SK-N-SH (cell line): ENCODE measurements around the gene CUBN. TPM values are rescaled to one million over a fixed set of nuclear protein-coding genes. Genes with fewer than 3 reads are reported as not detected.
A peak's percentile ranks its signal among the peaks of the same experiment; 100 is the strongest.

Source experiments
- CTCF ChIA-PET: fragments of 300-600, 350-600 bp; formaldehyde crosslinking; extraction: SDS; loops from one replicate; lab custom pipeline; 2021; lab: Yijun Ruan, JAX
- POLR2A ChIA-PET: fragments of 350-600 bp; sonication (Branson Sonifier 250); formaldehyde crosslinking; extraction: SDS; loops from one replicate; lab custom pipeline; 2020; ENCODE audit warnings: antibody characterized with exemption, inconsistent platforms; lab: Yijun Ruan, JAX
- DNase-seq: peaks from one replicate; pipeline ENCODE4 v3.0.0; 2012
- H2AFZ ChIP-seq: fragments of 200-600 bp; sonication (generic); 2 replicates; pipeline ENCODE4 v1.8.1; 2016; ENCODE audit warnings: antibody characterized with exemption, mild to moderate bottlenecking, low read depth
- H3F3A ChIP-seq: fragments of 200-600 bp; sonication (generic); replicated peaks from 2 replicates; pipeline ENCODE3; 2016; ENCODE audit warnings: antibody characterized with exemption, mild to moderate bottlenecking; ENCODE audit not compliant: insufficient read depth
- H3K27ac ChIP-seq, 2 experiments: fragments of 200-500 bp in 1 of 2; fragments of 200-600 bp in 1 of 2; sonication (Bioruptor generic) in 1 of 2; sonication (generic), shearing (Covaris generic) in 1 of 2; 2 replicates each; pipeline versions ENCODE4 v1.5.1 to v1.6.1; 2014 to 2016; ENCODE audit warnings: low read depth in 2 of 2, inconsistent platforms in 1 of 2, low read length in 1 of 2, mild to moderate bottlenecking in 1 of 2, mixed read lengths in 1 of 2
- H3K27me3 ChIP-seq: fragments of 200-600 bp; sonication (generic), shearing (Covaris generic); 2 replicates; pipeline ENCODE4 v1.6.1; 2016; ENCODE audit warnings: mixed run types; ENCODE audit not compliant: insufficient read depth
- H3K36me3 ChIP-seq, 2 experiments: fragments of 200-500 bp in 1 of 2; fragments of 200-600 bp in 1 of 2; sonication (Bioruptor generic) in 1 of 2; sonication (generic) in 1 of 2; replicated peaks in 1 of 2; 2 replicates each; pipeline versions ENCODE3 to v1.5.1; 2014 to 2016; ENCODE audit warnings: low read length in 1 of 2, mild to moderate bottlenecking in 1 of 2; ENCODE audit not compliant: insufficient read depth in 2 of 2, control insufficient read depth in 1 of 2
- H3K4me1 ChIP-seq, 2 experiments: fragments of 200-500 bp in 1 of 2; fragments of 200-600 bp in 1 of 2; sonication (Bioruptor generic) in 1 of 2; sonication (generic), shearing (Covaris generic) in 1 of 2; 2 replicates each; pipeline versions ENCODE4 v1.5.1 to v1.6.1; 2014 to 2016; ENCODE audit warnings: low read depth in 1 of 2, low read length in 1 of 2, mixed run types in 1 of 2; ENCODE audit not compliant: insufficient read depth in 2 of 2, control insufficient read depth in 1 of 2
- H3K4me2 ChIP-seq: fragments of 200-600 bp; sonication (generic), shearing (Covaris generic); 2 replicates; pipeline ENCODE4 v1.6.1; 2017; ENCODE audit warnings: mixed run types
- H3K4me3 ChIP-seq, 2 experiments: fragments of 200-500 bp in 1 of 2; fragments of 200-600 bp in 1 of 2; sonication (Bioruptor generic) in 1 of 2; sonication (generic), shearing (Covaris generic) in 1 of 2; 2 replicates each; pipeline versions ENCODE4 v1.5.1 to v1.8.1; 2014 to 2016; ENCODE audit warnings: low read depth in 2 of 2, inconsistent platforms in 1 of 2, low read length in 1 of 2, mild to moderate bottlenecking in 1 of 2, mixed read lengths in 1 of 2, moderate library complexity in 1 of 2
- H3K79me2 ChIP-seq: fragments of 200-600 bp; sonication (generic); 2 replicates; pipeline ENCODE4 v1.8.1; 2017; ENCODE audit warnings: mild to moderate bottlenecking; ENCODE audit not compliant: insufficient read depth
- H3K9ac ChIP-seq: fragments of 200-600 bp; sonication (generic); 2 replicates; pipeline ENCODE4 v1.6.1; 2017; ENCODE audit warnings: mixed run types
- H3K9me2 ChIP-seq: fragments of 200-600 bp; sonication (generic); 2 replicates; pipeline ENCODE4 v1.6.1; 2017; ENCODE audit warnings: mixed run types
- H3K9me3 ChIP-seq: fragments of 200-600 bp; sonication (generic); 2 replicates; pipeline ENCODE4 v1.6.1; 2017; ENCODE audit warnings: mixed run types, mild to moderate bottlenecking, moderate library complexity
- H4K20me1 ChIP-seq: fragments of 200-600 bp; sonication (generic); 2 replicates; pipeline ENCODE4 v1.6.1; 2017; ENCODE audit warnings: mild to moderate bottlenecking, mixed run types; ENCODE audit not compliant: insufficient read depth
- CHD2 ChIP-seq: fragments of 150-350 bp; IDR thresholded peaks from 2 replicates; pipeline ENCODE4 v1.6.1; 2018; ENCODE audit warnings: low read length; ENCODE audit not compliant: partially characterized antibody
- EP300 ChIP-seq, 2 experiments: IDR thresholded peaks; 2 replicates each; pipeline versions ENCODE4 v1.4.0 to v1.6.1; 2012; ENCODE audit warnings: borderline replicate concordance in 1 of 2, low read depth in 1 of 2, low read length in 1 of 2
- EZH2phosphoT487 ChIP-seq: fragments of 200-600 bp; sonication (generic); IDR thresholded peaks from 2 replicates; pipeline ENCODE4 v1.6.1; 2017; ENCODE audit warnings: low read depth, mixed run types, mild to moderate bottlenecking, antibody characterized with exemption, moderate library complexity, borderline replicate concordance
- FOSL2 ChIP-seq: IDR thresholded peaks from 2 replicates; pipeline ENCODE4 v1.4.0; 2012; ENCODE audit warnings: low read depth, mild to moderate bottlenecking, moderate library complexity, borderline replicate concordance
- FOXM1 ChIP-seq: IDR thresholded peaks from 2 replicates; pipeline ENCODE4 v1.4.0; 2012; ENCODE audit warnings: low read depth, mild to moderate bottlenecking
- GABPA ChIP-seq: IDR thresholded peaks from 2 replicates; pipeline ENCODE4 v1.4.0; 2012; ENCODE audit warnings: low read depth, mild to moderate bottlenecking
- GATA2 ChIP-seq: sonication (generic); formaldehyde crosslinking; IDR thresholded peaks from 2 replicates; pipeline ENCODE4 v1.5.0; 2020; ENCODE audit warnings: mild to moderate bottlenecking, missing genetic modification reagents
- JUND ChIP-seq: IDR thresholded peaks from 2 replicates; pipeline ENCODE4 v1.4.0; 2012
- MEF2A ChIP-seq: IDR thresholded peaks from 2 replicates; pipeline ENCODE4 v1.4.0; 2012; ENCODE audit warnings: low read depth, borderline replicate concordance
- NFIC ChIP-seq: IDR thresholded peaks from 2 replicates; pipeline ENCODE4 v1.4.0; 2012; ENCODE audit warnings: borderline replicate concordance
- NRF1 ChIP-seq: IDR thresholded peaks from 2 replicates; pipeline ENCODE4 v1.6.1; 2012; ENCODE audit warnings: low read depth, mild to moderate bottlenecking, low read length
- POLR2AphosphoS5 ChIP-seq: IDR thresholded peaks from 2 replicates; pipeline ENCODE4 v1.6.1; 2012; ENCODE audit warnings: low read depth, low read length
- RAD21 ChIP-seq: IDR thresholded peaks from 2 replicates; pipeline ENCODE4 v1.6.1; 2012; ENCODE audit warnings: mild to moderate bottlenecking, low read length
- RCOR1 ChIP-seq: fragments of 150-350 bp; IDR thresholded peaks from 2 replicates; pipeline ENCODE4 v1.6.1; 2017; ENCODE audit warnings: antibody characterized with exemption, low read length
- RXRA ChIP-seq: IDR thresholded peaks from 2 replicates; pipeline ENCODE4 v1.4.0; 2012; ENCODE audit warnings: low read depth, mild to moderate bottlenecking, borderline replicate concordance
- TCF12 ChIP-seq: IDR thresholded peaks from 2 replicates; pipeline ENCODE4 v1.4.0; 2012
- TEAD4 ChIP-seq: IDR thresholded peaks from 2 replicates; pipeline ENCODE4 v1.4.0; 2012; ENCODE audit warnings: mild to moderate bottlenecking, borderline replicate concordance; ENCODE audit not compliant: insufficient read depth
- YY1 ChIP-seq: IDR thresholded peaks from 2 replicates; pipeline ENCODE4 v1.4.0; 2012; ENCODE audit warnings: low read depth, mild to moderate bottlenecking
- WGBS: methylation state at CpG from one replicate; pipeline ENCODE4 v1.1.6; 2017; ENCODE audit warnings: low lambda C conversion rate; 5-methylcytosine and 5-hydroxymethylcytosine counted together
- polyA plus RNA-seq, 3 experiments: library from polyadenylated mRNA; depleted of rRNA; stranded (reverse); fragments of >200 nt; gene quantifications; 2 replicates each; pipeline ENCODE4 v1.2.3, GENCODE V29; 2012
- TF ChIP-seq, protein P1 (sequence below): IDR thresholded peaks from 2 replicates; pipeline ENCODE4 v1.4.0; 2012; ENCODE audit warnings: low read depth, borderline replicate concordance
- TF ChIP-seq, protein P2 (sequence below): IDR thresholded peaks from 2 replicates; pipeline ENCODE4 v1.4.0; 2012; ENCODE audit warnings: low read depth, borderline replicate concordance
- TF ChIP-seq, protein P3 (sequence below): IDR thresholded peaks from 2 replicates; pipeline ENCODE4; 2012
- TF ChIP-seq, protein P4 (sequence below): IDR thresholded peaks from 2 replicates; pipeline ENCODE4 v1.4.0; 2012; ENCODE audit warnings: low read depth
- TF ChIP-seq, protein P5 (sequence below): IDR thresholded peaks from 2 replicates; pipeline ENCODE4 v1.6.1; 2012; ENCODE audit warnings: mild to moderate bottlenecking, low read depth, low read length, moderate library complexity
- TF ChIP-seq, protein P6 (sequence below): fragments of 150-350 bp; IDR thresholded peaks from 2 replicates; pipeline ENCODE4 v1.6.1; 2017; ENCODE audit warnings: antibody characterized with exemption, low read length, low read depth, borderline replicate concordance

Gene CUBN
- polyA plus RNA-seq, 1 of the 3 experiments (the other 2 are of a cell fraction), result 2.4 TPM

DNA sequence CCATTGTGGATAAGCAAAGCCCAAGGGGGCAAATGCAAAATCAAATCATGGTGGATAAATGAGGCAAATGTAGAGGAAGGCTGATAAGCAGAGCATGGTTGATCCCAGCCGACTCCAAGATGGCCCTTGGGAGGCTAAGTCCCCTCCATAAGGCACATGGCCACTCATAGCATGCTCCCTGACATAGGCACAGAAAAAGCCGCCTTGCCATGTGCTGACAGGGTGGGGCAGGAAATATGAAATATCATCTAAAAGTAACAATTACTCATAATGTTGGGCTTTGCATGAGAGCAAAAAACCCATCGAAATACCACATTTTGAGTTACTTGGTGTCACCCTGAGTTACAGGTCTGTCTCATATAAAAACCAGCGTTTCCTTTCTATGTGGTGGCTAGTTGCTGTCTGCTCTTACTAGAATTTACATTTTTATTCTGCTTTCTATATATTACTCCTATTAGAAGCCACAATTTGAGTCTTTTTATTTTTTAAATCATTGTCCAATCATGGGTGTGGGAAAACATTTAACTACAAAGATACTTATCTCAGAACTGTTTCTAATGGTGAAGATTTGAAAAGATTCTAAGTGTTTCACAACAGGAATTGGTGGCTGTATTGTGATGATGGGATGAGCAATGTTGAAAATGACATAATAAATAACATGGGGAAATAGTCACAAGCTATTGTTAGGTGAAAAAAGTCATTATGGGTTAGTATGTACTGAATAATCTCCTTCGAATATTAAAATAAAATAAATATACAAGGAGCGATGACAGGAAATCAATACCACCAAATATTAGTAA is 102.7 kb downstream of the CUBN start:
- peaks cover 27 to 72% of the 10 kb centered on the region in 2 experiments for H3K4me1 ChIP-seq
- peak overlapping the region; percentile 85 for H3K9ac ChIP-seq
- 58% methylated on average over 6 of the region's 6 CpGs for WGBS
- no peaks in the 10 kb centered on the region for H3K79me2 ChIP-seq
- H3K27ac ChIP-seq, result peak overlapping the region; percentile 11 to 100
- peak overlapping the region; percentile 13; the same call in 1 of the 2 replicates for H3K4me2 ChIP-seq
- H2AFZ ChIP-seq, result no peak overlapping the region
- no peaks in the 10 kb centered on the region for H3K36me3 ChIP-seq
- no peaks in the 10 kb centered on the region for H3K27me3 ChIP-seq
- POLR2A ChIA-PET, result no interaction called here
- CTCF ChIA-PET, result no interaction called here
- no peaks in the 10 kb centered on the region for H4K20me1 ChIP-seq
- no peaks in the 10 kb centered on the region for H3K9me2 ChIP-seq
- H3K9me3 ChIP-seq, result no peaks in the 10 kb centered on the region
- DNase-seq, result no peak
- peaks cover 60% of the 10 kb centered on the region for H3F3A ChIP-seq
- H3K4me3 ChIP-seq, result no peak overlapping the region
- TF ChIP-seq EP300 (IDR thresholded peaks at IDR 0.05; ENCODE audit: borderline replicate concordance in 1 of 2, low read depth in 1 of 2, low read length in 1 of 2) (peak in 1 of 2 experiments; percentile 87; a peak in 2 of 4 replicates), FOSL2 (peak; percentile 39; the same call in 1 of the 2 replicates), GABPA (no peak), NFIC (peak; percentile 26; the same call in 1 of the 2 replicates), NRF1 (no peak), FOXM1 (no peak), YY1 (peak; percentile 50), JUND (peak; percentile 63), POLR2AphosphoS5 (peak; percentile 49; the same call in 1 of the 2 replicates), GATA2 (CRISPR knock-in tag) (no peak), EZH2phosphoT487 (no peak), CHD2 (no peak), TEAD4 (peak; percentile 64; the same call in 1 of the 2 replicates), TCF12 (peak; percentile 92), MEF2A (no peak), RXRA (no peak), RAD21 (no peak), RCOR1 (no peak)
- TF ChIP-seq, protein P1, sequence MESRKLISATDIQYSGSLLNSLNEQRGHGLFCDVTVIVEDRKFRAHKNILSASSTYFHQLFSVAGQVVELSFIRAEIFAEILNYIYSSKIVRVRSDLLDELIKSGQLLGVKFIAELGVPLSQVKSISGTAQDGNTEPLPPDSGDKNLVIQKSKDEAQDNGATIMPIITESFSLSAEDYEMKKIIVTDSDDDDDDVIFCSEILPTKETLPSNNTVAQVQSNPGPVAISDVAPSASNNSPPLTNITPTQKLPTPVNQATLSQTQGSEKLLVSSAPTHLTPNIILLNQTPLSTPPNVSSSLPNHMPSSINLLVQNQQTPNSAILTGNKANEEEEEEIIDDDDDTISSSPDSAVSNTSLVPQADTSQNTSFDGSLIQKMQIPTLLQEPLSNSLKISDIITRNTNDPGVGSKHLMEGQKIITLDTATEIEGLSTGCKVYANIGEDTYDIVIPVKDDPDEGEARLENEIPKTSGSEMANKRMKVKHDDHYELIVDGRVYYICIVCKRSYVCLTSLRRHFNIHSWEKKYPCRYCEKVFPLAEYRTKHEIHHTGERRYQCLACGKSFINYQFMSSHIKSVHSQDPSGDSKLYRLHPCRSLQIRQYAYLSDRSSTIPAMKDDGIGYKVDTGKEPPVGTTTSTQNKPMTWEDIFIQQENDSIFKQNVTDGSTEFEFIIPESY, result peak; percentile 17; the same call in 1 of the 2 replicates
- TF ChIP-seq, protein P2, sequence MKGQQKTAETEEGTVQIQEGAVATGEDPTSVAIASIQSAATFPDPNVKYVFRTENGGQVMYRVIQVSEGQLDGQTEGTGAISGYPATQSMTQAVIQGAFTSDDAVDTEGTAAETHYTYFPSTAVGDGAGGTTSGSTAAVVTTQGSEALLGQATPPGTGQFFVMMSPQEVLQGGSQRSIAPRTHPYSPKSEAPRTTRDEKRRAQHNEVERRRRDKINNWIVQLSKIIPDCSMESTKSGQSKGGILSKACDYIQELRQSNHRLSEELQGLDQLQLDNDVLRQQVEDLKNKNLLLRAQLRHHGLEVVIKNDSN, result no peak
- TF ChIP-seq, protein P3, sequence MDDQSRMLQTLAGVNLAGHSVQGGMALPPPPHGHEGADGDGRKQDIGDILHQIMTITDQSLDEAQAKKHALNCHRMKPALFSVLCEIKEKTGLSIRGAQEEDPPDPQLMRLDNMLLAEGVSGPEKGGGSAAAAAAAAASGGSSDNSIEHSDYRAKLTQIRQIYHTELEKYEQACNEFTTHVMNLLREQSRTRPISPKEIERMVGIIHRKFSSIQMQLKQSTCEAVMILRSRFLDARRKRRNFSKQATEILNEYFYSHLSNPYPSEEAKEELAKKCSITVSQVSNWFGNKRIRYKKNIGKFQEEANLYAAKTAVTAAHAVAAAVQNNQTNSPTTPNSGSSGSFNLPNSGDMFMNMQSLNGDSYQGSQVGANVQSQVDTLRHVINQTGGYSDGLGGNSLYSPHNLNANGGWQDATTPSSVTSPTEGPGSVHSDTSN, result peak; percentile 88
- TF ChIP-seq, protein P4, sequence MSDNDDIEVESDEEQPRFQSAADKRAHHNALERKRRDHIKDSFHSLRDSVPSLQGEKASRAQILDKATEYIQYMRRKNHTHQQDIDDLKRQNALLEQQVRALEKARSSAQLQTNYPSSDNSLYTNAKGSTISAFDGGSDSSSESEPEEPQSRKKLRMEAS, result peak; percentile 93
- TF ChIP-seq, protein P5, sequence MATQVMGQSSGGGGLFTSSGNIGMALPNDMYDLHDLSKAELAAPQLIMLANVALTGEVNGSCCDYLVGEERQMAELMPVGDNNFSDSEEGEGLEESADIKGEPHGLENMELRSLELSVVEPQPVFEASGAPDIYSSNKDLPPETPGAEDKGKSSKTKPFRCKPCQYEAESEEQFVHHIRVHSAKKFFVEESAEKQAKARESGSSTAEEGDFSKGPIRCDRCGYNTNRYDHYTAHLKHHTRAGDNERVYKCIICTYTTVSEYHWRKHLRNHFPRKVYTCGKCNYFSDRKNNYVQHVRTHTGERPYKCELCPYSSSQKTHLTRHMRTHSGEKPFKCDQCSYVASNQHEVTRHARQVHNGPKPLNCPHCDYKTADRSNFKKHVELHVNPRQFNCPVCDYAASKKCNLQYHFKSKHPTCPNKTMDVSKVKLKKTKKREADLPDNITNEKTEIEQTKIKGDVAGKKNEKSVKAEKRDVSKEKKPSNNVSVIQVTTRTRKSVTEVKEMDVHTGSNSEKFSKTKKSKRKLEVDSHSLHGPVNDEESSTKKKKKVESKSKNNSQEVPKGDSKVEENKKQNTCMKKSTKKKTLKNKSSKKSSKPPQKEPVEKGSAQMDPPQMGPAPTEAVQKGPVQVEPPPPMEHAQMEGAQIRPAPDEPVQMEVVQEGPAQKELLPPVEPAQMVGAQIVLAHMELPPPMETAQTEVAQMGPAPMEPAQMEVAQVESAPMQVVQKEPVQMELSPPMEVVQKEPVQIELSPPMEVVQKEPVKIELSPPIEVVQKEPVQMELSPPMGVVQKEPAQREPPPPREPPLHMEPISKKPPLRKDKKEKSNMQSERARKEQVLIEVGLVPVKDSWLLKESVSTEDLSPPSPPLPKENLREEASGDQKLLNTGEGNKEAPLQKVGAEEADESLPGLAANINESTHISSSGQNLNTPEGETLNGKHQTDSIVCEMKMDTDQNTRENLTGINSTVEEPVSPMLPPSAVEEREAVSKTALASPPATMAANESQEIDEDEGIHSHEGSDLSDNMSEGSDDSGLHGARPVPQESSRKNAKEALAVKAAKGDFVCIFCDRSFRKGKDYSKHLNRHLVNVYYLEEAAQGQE, result no peak
- TF ChIP-seq, protein P6, sequence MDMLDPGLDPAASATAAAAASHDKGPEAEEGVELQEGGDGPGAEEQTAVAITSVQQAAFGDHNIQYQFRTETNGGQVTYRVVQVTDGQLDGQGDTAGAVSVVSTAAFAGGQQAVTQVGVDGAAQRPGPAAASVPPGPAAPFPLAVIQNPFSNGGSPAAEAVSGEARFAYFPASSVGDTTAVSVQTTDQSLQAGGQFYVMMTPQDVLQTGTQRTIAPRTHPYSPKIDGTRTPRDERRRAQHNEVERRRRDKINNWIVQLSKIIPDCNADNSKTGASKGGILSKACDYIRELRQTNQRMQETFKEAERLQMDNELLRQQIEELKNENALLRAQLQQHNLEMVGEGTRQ, result no peak
